Bone marrow (tissue), 2 donors: ENCODE results near the gene MRE11.
"Not testable (repeated sequence)": the region's sequence is repeated elsewhere in the genome, so short reads cannot be mapped to it uniquely, and the experiment has no call there.

Experiments used
- DNase-seq, 2 donors: peaks; one replicate each; lab custom pipeline; 2025; lab: John Stamatoyannopoulos, UW

MRE11 gene

GRCh38 chr11:94424011-94424410 lies 69.6 kb downstream of the MRE11 start:
- DNase-seq = no peak

DNA sequence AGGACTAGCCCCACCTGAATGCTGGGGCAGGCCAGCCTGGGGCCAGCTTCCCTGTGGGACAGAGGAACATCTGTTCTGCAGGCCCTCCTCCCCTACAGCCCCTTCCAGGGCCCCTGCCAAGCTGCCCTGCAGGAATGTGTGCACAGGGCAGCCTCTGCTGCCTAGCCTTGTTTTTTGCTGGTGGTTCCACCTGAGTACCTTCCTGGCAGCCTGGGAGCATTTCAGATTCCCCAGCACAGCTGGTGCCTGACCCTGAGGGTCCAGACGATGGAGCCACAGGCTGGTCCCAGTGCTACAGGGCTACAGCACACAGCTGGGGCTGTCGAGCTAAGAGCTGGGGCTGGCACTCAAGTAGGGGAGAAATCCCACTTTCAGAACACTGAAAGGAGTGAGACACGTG lies 70.1 kb downstream of the MRE11 start:
- no peak for DNase-seq

DNA sequence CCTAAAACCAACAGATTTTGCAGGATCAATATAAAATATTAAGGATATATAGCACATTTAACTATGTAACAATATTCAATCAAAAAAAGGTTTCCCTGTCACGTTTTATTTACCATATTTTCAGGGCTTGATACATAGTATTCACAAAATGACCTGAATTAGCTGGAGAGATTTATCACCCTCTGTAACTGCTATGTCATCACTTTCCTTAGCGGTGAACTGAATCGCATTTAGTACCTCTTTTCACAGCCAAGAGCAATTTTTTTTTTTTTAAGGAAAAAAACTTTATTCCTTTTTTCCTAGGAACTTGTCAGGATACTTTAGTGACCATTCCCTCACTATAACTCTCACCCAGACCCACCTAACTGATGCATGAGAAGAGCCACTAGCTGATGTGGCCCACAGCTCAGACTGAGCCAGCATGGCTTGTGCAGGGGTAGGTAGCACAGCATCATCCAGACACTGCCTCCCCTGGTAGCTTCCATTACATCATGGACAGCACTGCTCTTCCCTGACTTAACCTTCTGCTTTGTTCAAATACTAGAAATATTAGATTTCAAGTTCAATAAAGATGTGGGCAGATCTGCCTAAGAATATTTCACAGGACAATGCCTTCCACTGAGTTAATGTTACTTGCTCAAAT lies 75.4 kb downstream of the MRE11 start:
- no peak for DNase-seq

DNA sequence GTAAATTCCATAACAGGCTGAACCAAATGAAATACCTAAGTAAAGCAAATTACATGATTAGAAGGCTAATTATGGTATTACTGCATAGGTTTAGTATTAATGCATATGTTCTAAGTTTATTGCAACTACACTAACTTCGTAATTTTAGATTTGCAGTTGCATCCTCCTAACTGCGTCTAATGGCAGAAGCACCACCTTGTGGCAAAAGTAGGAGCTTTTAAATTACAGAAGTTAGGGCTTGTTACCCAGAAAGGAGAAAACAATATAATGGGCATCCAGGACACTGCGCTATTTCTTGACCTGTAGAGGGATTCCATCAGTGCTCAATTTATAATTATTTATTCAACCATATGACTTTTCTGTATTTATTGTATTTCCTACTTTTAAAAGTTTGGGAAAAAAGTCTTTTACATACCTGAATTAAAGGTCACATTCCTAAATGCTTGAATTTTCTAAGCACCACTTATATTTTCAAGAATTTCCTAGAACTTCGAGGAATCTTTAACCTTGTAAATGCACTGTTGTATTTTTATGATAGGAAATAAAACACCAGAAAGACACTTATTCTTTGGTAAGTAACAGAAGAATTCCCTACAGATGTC lies 76.2 kb downstream of the MRE11 start:
- DNase-seq = no peak

DNA sequence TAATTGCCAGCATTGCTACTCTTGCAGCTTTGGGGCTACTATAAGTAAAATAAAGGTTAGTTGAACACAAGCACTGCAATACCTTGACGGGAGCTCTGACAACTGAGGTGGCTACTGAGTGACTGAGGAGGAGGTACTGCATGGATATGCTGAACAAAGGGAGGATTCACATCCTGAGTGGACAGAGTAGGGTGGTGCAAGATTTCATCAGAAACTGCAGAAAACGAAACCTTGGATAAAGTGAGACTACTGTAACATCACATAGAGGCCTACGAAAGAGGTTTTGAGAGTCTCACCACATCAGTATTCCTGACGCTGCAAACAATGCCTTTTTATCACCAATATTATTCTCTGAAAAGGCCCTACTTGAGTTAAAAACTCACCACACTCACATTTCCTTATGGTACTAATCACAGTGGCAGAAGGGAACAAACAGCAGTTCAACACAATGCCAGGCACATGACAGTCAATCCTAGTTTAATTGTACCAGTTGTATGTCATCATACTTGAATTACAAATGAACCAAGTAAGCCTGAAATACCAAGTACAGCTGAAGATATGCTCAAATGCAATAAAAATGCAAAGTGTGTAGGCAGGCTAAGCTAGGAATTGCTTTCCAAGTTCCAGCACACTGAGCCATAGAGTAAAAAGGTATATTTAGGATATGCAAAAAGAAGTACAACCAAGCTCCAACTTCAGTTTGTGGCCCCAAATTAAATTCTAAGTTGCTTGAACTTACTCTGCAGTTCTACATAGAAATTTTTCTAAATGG lies 88.4 kb downstream of the MRE11 start:
- DNase-seq = no peak

DNA sequence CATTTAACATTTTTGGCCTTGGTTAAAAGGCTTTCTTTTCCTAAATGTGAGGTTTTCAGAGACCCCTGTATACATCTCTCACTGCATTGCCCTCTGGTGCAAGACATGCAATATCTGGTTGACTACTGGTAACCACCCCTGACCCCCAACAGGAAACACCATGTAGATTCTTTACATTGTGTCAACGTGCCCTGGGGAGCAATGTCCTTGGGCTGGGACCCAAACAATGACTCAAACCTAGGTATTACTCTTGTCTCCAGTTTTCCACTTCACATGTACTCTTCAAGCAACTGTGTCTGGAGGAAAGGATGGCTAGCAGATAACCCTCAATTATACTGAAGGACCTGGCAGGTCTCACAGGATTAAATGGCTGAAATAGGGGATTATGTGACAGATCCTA lies 91.3 kb downstream of the MRE11 start:
- DNase-seq = no peak

DNA sequence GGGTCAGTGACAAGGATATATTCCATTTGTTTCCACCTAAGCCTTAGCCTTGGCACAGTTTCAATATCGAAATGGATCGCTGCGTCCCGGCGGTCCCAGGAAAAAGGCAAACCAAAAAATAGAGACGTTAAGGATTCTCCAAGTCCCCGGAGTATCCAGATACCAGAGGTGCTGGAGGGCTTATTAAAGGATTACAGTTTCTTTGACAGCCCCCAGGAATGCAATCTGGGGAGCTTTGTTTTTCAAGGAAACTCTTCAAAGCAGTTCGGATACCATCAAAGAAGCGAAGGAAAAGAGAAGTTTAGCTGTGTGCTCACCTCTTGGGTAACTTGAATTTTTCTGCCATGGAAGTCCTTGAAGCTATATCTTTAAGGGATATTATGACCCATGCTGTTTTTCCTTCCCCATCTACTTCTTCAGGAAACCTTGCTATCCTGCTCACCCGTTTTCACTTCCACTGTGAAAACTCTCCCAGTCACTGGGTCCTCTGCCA lies 91.8 kb downstream of the MRE11 start:
- DNase-seq = no peak

GRCh38 chr11:94400839-94401772 lies 92.5 kb downstream of the MRE11 start, which contains the start of gene GPR83:
TSS of gene GPR83 (minus strand) at chr11:94401419. CDS start at chr11:94401247, 172 bp downstream.
- no peak for DNase-seq

DNA sequence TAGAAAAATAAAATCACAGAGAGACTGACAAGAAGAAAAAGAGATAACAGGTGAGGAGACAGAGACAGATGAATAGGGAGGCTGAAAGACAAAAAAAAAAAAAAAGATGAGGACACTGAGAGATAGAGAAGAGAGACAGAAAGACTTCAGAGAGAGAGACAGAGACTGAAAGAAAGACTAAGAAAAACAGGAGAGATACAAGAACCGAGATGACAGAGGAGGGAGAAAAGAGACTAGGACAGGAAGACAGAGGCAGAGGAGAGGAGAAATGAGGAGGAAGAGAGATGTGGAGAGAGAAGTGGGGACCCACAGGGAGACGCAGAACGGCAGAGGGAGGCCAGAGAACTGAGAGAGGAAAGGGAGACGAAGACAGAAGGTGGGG lies 93.2 kb downstream of the MRE11 start:
- no peak for DNase-seq

DNA sequence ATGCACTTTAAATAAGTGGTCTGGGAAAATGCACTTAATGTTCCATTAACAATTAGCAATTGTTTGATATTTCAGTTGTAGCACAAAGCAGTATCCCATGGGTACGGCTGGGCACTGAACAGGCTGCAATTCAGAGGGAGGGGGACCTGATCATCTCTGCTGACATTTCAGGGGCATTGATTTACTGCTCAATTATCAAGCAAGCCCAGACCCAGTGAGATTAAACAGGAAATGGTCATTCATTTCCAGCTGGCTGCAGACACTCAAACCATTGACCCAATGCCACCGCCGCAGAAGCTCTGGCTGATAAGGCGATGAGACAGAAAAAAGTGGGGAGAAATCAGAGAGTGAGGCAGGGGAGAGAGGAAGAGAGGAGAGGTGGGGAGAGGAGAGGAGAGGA lies 93.6 kb downstream of the MRE11 start:
- DNase-seq = no peak

DNA sequence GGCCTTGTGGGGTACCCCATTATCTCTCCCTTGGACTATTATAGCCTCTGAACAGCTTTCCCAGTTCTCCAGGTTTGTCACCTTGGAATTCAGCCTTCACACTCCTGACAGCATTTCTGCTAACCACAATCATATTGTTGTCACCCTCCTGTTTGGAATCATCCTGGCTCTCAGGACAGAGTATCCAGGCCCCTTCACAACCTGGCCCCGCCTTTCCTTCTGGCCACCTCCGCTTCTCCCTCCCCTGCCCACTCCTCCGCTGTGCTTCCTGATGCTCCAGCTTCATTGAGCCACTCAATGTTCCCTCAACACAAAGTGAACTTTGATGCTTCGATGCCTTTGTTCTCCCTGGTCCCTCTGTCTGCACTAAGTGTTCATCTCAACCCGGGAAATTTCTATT lies 95.5 kb downstream of the MRE11 start:
- no peak for DNase-seq

GRCh38 chr11:94396282-94396681 lies 97.4 kb downstream of the MRE11 start:
- DNase-seq = no peak

DNA sequence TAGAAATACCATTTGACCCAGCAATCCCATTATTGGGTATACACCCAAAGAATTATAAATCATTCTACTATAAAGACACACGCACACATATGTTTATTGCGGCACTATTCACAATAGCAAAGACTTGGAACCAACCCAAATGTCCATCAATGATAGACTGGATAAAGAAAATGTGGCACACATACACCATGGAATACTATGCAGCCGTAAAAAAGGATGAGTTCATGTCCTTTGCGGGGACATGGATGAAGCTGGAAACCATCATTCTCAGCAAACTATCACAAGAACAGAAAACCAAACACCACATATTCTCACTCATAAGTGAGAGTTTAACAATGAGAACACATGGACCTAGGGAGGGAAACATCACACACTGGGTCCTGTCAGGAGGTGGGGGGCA lies 101.7 kb downstream of the MRE11 start:
- DNase-seq = not testable (repeated sequence)

GRCh38 chr11:94379613-94380012 lies 114.0 kb downstream of the MRE11 start:
- no peak for DNase-seq

DNA sequence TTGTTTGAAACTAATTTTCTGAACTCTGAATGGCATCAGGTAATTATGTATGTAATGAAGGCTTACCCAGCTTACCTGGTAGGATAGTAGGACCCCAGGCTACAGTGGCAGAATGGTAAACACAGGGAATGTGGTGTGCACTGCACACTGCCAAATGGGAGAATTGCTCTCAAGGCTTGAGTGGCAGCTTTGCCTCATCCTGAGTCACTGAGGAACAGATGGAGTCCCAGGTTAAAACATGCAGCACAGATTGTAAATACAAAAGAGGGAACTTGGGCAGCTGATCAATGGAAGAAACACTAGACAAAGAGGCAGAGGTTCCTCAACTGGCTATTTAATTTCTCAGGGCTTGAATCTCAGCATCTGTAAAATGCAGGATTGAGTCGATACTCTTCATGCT lies 116.8 kb downstream of the MRE11 start:
- no peak for DNase-seq

DNA sequence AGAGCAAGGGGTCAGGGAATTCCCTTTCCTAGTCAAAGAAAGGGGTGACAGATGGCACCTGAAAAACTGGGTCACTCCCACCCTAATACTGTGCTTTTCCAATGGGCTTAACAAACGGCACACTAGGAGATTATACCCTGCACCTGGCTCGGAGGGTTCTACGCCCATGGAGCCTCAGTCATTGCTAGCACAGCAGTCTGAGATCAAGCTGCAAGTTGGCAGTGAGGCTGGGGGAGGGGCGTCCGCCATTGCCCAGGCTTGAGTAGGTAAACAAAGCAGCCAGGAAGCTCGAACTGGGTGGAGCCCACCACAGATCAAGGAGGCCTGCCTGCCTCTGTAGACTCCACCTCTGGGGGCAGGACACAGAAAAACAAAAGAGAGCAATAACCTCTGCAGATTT lies 123.1 kb downstream of the MRE11 start:
- DNase-seq = not testable (repeated sequence)
